Mucosa of stomach (tissue), 1 donor: Measurements from ENCODE around the gene GARS1.
"Not testable (repeated sequence)": the region's sequence is repeated elsewhere in the genome, so short reads cannot be mapped to it uniquely, and the experiment has no call there.

ENCODE experiments used
- H3K27me3 ChIP-seq: one replicate; pipeline ENCODE4 v1.7.0; 2013; ENCODE audit warnings: mild to moderate bottlenecking, low read length; ENCODE audit not compliant: control insufficient read depth, insufficient read depth
- H3K36me3 ChIP-seq: one replicate; pipeline ENCODE4 v1.7.0; 2013; ENCODE audit warnings: low read length; ENCODE audit not compliant: control insufficient read depth, insufficient read depth
- H3K4me1 ChIP-seq: one replicate; pipeline ENCODE4 v1.7.0; 2013; ENCODE audit warnings: mild to moderate bottlenecking, low read length; ENCODE audit not compliant: control insufficient read depth, insufficient read depth
- H3K4me3 ChIP-seq: one replicate; pipeline ENCODE4 v1.7.0; 2013; ENCODE audit warnings: low read length
- H3K9ac ChIP-seq: one replicate; pipeline ENCODE4 v1.7.0; 2013; ENCODE audit warnings: mild to moderate bottlenecking, low read length, moderate library complexity
- H3K9me3 ChIP-seq: one replicate; pipeline ENCODE4 v1.7.0; 2013; ENCODE audit warnings: mild to moderate bottlenecking, low read length, moderate library complexity; ENCODE audit not compliant: control insufficient read depth
- donor health status: Pancreatic carcinoma.

GARS1 gene

GRCh38 chr7:30584965-30585364 lies 9.7 kb upstream of the GARS1 start:
- Histone ChIP-seq H3K36me3 (no peaks in the 10 kb centered on the region), H3K27me3 (no peaks in the 10 kb centered on the region), H3K4me3 (no peak overlapping the region)

GRCh38 chr7:30585675-30586074 lies 9.0 kb upstream of the GARS1 start:
- no peak overlapping the region for H3K4me3 ChIP-seq
- no peaks in the 10 kb centered on the region for H3K27me3 ChIP-seq
- no peak overlapping the region for H3K9ac ChIP-seq
- no peaks in the 10 kb centered on the region for H3K9me3 ChIP-seq
- no peaks in the 10 kb centered on the region for H3K4me1 ChIP-seq
- no peaks in the 10 kb centered on the region for H3K36me3 ChIP-seq

More at GRCh38 chr7:30584965-30585364, 9.7 kb upstream of the GARS1 start:
- Histone ChIP-seq H3K4me1 (no peaks in the 10 kb centered on the region), H3K9ac (no peak overlapping the region), H3K9me3 (no peaks in the 10 kb centered on the region)

GRCh38 chr7:30587547-30587946 lies 7.1 kb upstream of the GARS1 start:
- not testable (repeated sequence) for H3K4me1 ChIP-seq, H3K36me3 ChIP-seq, H3K4me3 ChIP-seq, H3K27me3 ChIP-seq, H3K9me3 ChIP-seq, H3K9ac ChIP-seq

- no peaks in the 10 kb centered on the region for H3K36me3 ChIP-seq
- H3K4me3 ChIP-seq, result no peak overlapping the region
- no peak overlapping the region for H3K9ac ChIP-seq
- H3K9me3 ChIP-seq, result no peaks in the 10 kb centered on the region
- no peaks in the 10 kb centered on the region for H3K27me3 ChIP-seq
- peaks cover 6% of the 10 kb centered on the region for H3K4me1 ChIP-seq
Observed at GRCh38 chr7:30589111-30589510, 5.6 kb upstream of the GARS1 start.

- no peaks in the 10 kb centered on the region for H3K27me3 ChIP-seq
- H3K4me1 ChIP-seq, result peaks cover 13% of the 10 kb centered on the region
- peak overlapping the region; percentile 99 for H3K9ac ChIP-seq
- peak overlapping the region; percentile 91 for H3K4me3 ChIP-seq
- H3K9me3 ChIP-seq, result no peaks in the 10 kb centered on the region
- H3K36me3 ChIP-seq, result no peaks in the 10 kb centered on the region
Observed at GRCh38 chr7:30594048-30594539, 584 bp upstream of the GARS1 start.

GRCh38 chr7:30595436-30596013 lies 847 bp downstream of the GARS1 start:
- Histone ChIP-seq H3K9me3 (no peaks in the 10 kb centered on the region), H3K36me3 (no peaks in the 10 kb centered on the region), H3K4me3 (peak overlapping the region; percentile 91), H3K9ac (peak overlapping the region; percentile 99), H3K27me3 (no peaks in the 10 kb centered on the region), H3K4me1 (peaks cover 13% of the 10 kb centered on the region)

- peaks cover 13% of the 10 kb centered on the region for H3K4me1 ChIP-seq
- H3K36me3 ChIP-seq, result no peaks in the 10 kb centered on the region
- H3K9ac ChIP-seq, result peak overlapping the region; percentile 99
- peak overlapping the region; percentile 91 for H3K4me3 ChIP-seq
- H3K9me3 ChIP-seq, result no peaks in the 10 kb centered on the region
- H3K27me3 ChIP-seq, result no peaks in the 10 kb centered on the region
Observed at GRCh38 chr7:30596014-30596641, 1.4 kb downstream of the GARS1 start.

GRCh38 chr7:30596721-30597120 lies 2.0 kb downstream of the GARS1 start:
- Histone ChIP-seq H3K4me1 (peaks cover 13% of the 10 kb centered on the region), H3K27me3 (no peaks in the 10 kb centered on the region), H3K4me3 (no peak overlapping the region), H3K36me3 (no peaks in the 10 kb centered on the region), H3K9ac (peak overlapping the region; percentile 99), H3K9me3 (no peaks in the 10 kb centered on the region)

GRCh38 chr7:30598121-30598876 lies 3.6 kb downstream of the GARS1 start:
- H3K4me1 ChIP-seq, result peaks cover 13% of the 10 kb centered on the region
- H3K9me3 ChIP-seq, result no peaks in the 10 kb centered on the region
- H3K4me3 ChIP-seq, result no peak overlapping the region
- H3K9ac ChIP-seq, result no peak overlapping the region
- no peaks in the 10 kb centered on the region for H3K36me3 ChIP-seq
- no peaks in the 10 kb centered on the region for H3K27me3 ChIP-seq

- H3K36me3 ChIP-seq, result no peaks in the 10 kb centered on the region
- H3K9ac ChIP-seq, result no peak overlapping the region
- no peaks in the 10 kb centered on the region for H3K9me3 ChIP-seq
Observed at GRCh38 chr7:30604901-30605300, 10.2 kb downstream of the GARS1 start.

GRCh38 chr7:30605832-30606231 lies 11.2 kb downstream of the GARS1 start:
- H3K4me3 ChIP-seq, result no peak overlapping the region
- no peak overlapping the region for H3K9ac ChIP-seq
- no peaks in the 10 kb centered on the region for H3K36me3 ChIP-seq
- no peaks in the 10 kb centered on the region for H3K4me1 ChIP-seq
- no peaks in the 10 kb centered on the region for H3K27me3 ChIP-seq
- no peaks in the 10 kb centered on the region for H3K9me3 ChIP-seq

More at GRCh38 chr7:30604901-30605300, 10.2 kb downstream of the GARS1 start:
- no peak overlapping the region for H3K4me3 ChIP-seq
- H3K27me3 ChIP-seq, result no peaks in the 10 kb centered on the region
- H3K4me1 ChIP-seq, result no peaks in the 10 kb centered on the region

GRCh38 chr7:30612658-30613265 lies 18.1 kb downstream of the GARS1 start:
- no peaks in the 10 kb centered on the region for H3K9me3 ChIP-seq
- H3K36me3 ChIP-seq, result no peaks in the 10 kb centered on the region
- H3K4me3 ChIP-seq, result no peak overlapping the region
- no peaks in the 10 kb centered on the region for H3K27me3 ChIP-seq
- no peaks in the 10 kb centered on the region for H3K4me1 ChIP-seq
- no peak overlapping the region for H3K9ac ChIP-seq
